NCI-H1436 treated with DMSO at 0.1 percent for 48 hours (cell line): ENCODE data around the gene OFD1.

Experiments
- DNase-seq: peaks from one replicate; lab custom pipeline; 2025; lab: John Stamatoyannopoulos, UW

OFD1 gene

GRCh38 chrX:13803116-13803515, 68.6 kb downstream of the OFD1 start:
- DNase-seq = no peak

GRCh38 chrX:13805241-13805640, 70.7 kb downstream of the OFD1 start:
- DNase-seq = no peak

GRCh38 chrX:13808293-13808692, 73.7 kb downstream of the OFD1 start:
- DNase-seq = no peak

GRCh38 chrX:13808865-13809264, 74.3 kb downstream of the OFD1 start:
- no peak for DNase-seq

- DNase-seq = no peak
Measured at GRCh38 chrX:13815664-13816063, 81.1 kb downstream of the OFD1 start.

- DNase-seq = no peak
Measured at GRCh38 chrX:13816176-13816575, 81.6 kb downstream of the OFD1 start.

GRCh38 chrX:13816643-13817627, 82.4 kb downstream of the OFD1 start, which contains the start of gene GPM6B:
Gene GPM6B (minus strand): TSS chrX:13817093. CDS start chrX:13816904, 189 bp downstream.
- no peak for DNase-seq
